ENCODE measurements around the gene BMP3. TPM values are rescaled to one million over a fixed set of nuclear protein-coding genes. Genes with fewer than 3 reads are reported as not detected.

Gene BMP3
- total and polyA plus RNA-seq, 2 of the 13 experiments (the other 11 are each of a cell fraction or from before 2014, with no cell fraction given), result not detected

DNA sequence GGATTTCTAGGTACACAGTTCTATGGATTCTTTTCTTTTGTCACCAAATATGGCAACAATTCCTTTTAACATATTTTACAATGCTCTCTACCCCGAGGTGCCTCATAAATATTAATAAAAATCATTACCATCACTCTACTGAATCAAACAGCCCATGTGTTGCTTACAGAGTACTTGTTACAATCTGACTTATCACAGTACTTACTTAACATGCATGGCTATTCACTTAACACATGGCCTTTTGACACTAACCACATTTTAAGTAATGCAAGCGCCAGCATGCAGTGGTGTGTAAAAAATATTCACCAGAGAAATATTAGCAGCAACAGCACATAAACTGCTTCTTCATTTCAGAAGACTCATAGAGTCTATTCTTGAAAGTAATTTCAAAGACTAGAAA is 64.9 kb downstream of the BMP3 start (continued):
- TF ChIP-seq RFX1 (IDR thresholded peaks at IDR 0.05), result no peak

DNA sequence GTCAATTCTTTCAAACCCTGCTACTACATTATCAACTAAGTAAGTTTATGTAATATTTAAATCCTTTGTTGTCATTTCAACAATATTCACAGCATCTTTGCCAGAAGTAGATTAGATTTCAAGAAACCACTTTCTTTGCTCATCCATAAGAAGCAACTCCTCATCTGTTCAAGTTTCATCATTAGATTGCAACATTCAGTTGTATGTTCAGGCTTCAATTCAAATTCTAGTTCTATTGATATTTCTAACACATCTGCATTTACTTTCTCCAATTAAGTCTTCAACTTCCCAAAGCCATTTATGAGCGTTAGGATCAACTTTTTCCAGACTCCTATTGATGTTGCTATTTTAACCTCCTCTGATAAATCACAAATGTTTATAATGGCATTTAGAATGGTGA is 66.1 kb downstream of the BMP3 start:
- intact Hi-C loops (cut with micrococcal nuclease; ENCODE audit: unreplicated experiment), result no loop called here
- DNase-seq (ENCODE audit: low spot score) (no peak), FAIRE-seq (no peak), ATAC-seq (no peak)
- no TSS peak for BruUV-seq (replicated peaks)
- no peaks in the 10 kb centered on the region for H4K20me1 ChIP-seq (ENCODE audit: insufficient read depth, low read length)
- ChIA-PET POLR2A (no interaction called here), CTCF (ENCODE audit: low intra/inter-chr PET ratio, low total read pairs) (no interaction called here)
- no peak overlapping the region for H3K4me3 ChIP-seq (replicated peaks in 1 of 3; ENCODE audit: insufficient read depth in 1 of 3, low read depth in 2 of 3, low read length in 3 of 3)
- no peaks in the 10 kb centered on the region for H3K79me2 ChIP-seq (ENCODE audit: insufficient read depth, low read length)
- no peaks in the 10 kb centered on the region for H3K4me1 ChIP-seq (ENCODE audit: insufficient read depth, low read length)
- H3K36me3 ChIP-seq (replicated peaks in 1 of 2; ENCODE audit: control insufficient read depth in 1 of 2, insufficient read depth in 2 of 2, low read length in 2 of 2), result no peaks in the 10 kb centered on the region
- no peak overlapping the region for H2AFZ ChIP-seq (ENCODE audit: low read length)
- no peaks in the 10 kb centered on the region for H3K27me3 ChIP-seq (ENCODE audit: control insufficient read depth in 1 of 2, insufficient read depth in 2 of 2, low read length in 2 of 2)
- H3K27ac ChIP-seq (ENCODE audit: extremely low read length, insufficient read depth, low read length), result no peak overlapping the region
- H3K4me2 ChIP-seq (ENCODE audit: low read depth, low read length), result no peak overlapping the region
- H3K9ac ChIP-seq (ENCODE audit: insufficient read depth, low read depth, low read length), result no peak overlapping the region
- in situ Hi-C loops (cut with HindIII; ENCODE audit: extremely low pct_ligation_motif_present, low pct_unique_long_range_greater_than_20kb), result no loop called here
- 0% methylated on average over 1 of the region's 1 CpG for WGBS (ENCODE audit: low lambda C conversion rate)
- H3K9me3 ChIP-seq (ENCODE audit: low read length), result no peaks in the 10 kb centered on the region
- TF ChIP-seq ZNF251 (CRISPR knock-in tag; IDR thresholded peaks at IDR 0.05) (no peak), ZSCAN30 (CRISPR knock-in tag; IDR thresholded peaks at IDR 0.05) (no peak), NFKBIZ (CRISPR knock-in tag; IDR thresholded peaks at IDR 0.05) (no peak), HNRNPL (IDR thresholded peaks at IDR 0.05; ENCODE audit: low read depth, low read length) (no peak), RXRA (CRISPR knock-in tag; IDR thresholded peaks at IDR 0.05) (no peak), ZZZ3 (CRISPR knock-in tag; IDR thresholded peaks at IDR 0.05; ENCODE audit: borderline replicate concordance) (no peak), MAZ (IDR thresholded peaks at IDR 0.05; ENCODE audit: borderline replicate concordance, low read depth, low read length) (no peak), MAZ (CRISPR knock-in tag; IDR thresholded peaks at IDR 0.05; ENCODE audit: low read depth) (no peak), ISL2 (CRISPR knock-in tag; IDR thresholded peaks at IDR 0.05) (no peak), ZSCAN29 (CRISPR knock-in tag; conservative IDR thresholded peaks at IDR 0.05) (no peak)
- TF ChIP-seq, protein P1, sequence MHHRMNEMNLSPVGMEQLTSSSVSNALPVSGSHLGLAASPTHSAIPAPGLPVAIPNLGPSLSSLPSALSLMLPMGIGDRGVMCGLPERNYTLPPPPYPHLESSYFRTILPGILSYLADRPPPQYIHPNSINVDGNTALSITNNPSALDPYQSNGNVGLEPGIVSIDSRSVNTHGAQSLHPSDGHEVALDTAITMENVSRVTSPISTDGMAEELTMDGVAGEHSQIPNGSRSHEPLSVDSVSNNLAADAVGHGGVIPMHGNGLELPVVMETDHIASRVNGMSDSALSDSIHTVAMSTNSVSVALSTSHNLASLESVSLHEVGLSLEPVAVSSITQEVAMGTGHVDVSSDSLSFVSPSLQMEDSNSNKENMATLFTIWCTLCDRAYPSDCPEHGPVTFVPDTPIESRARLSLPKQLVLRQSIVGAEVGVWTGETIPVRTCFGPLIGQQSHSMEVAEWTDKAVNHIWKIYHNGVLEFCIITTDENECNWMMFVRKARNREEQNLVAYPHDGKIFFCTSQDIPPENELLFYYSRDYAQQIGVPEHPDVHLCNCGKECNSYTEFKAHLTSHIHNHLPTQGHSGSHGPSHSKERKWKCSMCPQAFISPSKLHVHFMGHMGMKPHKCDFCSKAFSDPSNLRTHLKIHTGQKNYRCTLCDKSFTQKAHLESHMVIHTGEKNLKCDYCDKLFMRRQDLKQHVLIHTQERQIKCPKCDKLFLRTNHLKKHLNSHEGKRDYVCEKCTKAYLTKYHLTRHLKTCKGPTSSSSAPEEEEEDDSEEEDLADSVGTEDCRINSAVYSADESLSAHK (CRISPR knock-in tag; IDR thresholded peaks at IDR 0.05; ENCODE audit: borderline replicate concordance), result no peak
- TF ChIP-seq, protein P2, sequence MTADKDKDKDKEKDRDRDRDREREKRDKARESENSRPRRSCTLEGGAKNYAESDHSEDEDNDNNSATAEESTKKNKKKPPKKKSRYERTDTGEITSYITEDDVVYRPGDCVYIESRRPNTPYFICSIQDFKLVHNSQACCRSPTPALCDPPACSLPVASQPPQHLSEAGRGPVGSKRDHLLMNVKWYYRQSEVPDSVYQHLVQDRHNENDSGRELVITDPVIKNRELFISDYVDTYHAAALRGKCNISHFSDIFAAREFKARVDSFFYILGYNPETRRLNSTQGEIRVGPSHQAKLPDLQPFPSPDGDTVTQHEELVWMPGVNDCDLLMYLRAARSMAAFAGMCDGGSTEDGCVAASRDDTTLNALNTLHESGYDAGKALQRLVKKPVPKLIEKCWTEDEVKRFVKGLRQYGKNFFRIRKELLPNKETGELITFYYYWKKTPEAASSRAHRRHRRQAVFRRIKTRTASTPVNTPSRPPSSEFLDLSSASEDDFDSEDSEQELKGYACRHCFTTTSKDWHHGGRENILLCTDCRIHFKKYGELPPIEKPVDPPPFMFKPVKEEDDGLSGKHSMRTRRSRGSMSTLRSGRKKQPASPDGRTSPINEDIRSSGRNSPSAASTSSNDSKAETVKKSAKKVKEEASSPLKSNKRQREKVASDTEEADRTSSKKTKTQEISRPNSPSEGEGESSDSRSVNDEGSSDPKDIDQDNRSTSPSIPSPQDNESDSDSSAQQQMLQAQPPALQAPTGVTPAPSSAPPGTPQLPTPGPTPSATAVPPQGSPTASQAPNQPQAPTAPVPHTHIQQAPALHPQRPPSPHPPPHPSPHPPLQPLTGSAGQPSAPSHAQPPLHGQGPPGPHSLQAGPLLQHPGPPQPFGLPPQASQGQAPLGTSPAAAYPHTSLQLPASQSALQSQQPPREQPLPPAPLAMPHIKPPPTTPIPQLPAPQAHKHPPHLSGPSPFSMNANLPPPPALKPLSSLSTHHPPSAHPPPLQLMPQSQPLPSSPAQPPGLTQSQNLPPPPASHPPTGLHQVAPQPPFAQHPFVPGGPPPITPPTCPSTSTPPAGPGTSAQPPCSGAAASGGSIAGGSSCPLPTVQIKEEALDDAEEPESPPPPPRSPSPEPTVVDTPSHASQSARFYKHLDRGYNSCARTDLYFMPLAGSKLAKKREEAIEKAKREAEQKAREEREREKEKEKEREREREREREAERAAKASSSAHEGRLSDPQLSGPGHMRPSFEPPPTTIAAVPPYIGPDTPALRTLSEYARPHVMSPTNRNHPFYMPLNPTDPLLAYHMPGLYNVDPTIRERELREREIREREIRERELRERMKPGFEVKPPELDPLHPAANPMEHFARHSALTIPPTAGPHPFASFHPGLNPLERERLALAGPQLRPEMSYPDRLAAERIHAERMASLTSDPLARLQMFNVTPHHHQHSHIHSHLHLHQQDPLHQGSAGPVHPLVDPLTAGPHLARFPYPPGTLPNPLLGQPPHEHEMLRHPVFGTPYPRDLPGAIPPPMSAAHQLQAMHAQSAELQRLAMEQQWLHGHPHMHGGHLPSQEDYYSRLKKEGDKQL (CRISPR knock-in tag; IDR thresholded peaks at IDR 0.05; ENCODE audit: low read depth), result no peak
- TF ChIP-seq, protein P3, sequence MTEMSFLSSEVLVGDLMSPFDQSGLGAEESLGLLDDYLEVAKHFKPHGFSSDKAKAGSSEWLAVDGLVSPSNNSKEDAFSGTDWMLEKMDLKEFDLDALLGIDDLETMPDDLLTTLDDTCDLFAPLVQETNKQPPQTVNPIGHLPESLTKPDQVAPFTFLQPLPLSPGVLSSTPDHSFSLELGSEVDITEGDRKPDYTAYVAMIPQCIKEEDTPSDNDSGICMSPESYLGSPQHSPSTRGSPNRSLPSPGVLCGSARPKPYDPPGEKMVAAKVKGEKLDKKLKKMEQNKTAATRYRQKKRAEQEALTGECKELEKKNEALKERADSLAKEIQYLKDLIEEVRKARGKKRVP (CRISPR knock-in tag; IDR thresholded peaks at IDR 0.05), result no peak
- TF ChIP-seq, protein P4, sequence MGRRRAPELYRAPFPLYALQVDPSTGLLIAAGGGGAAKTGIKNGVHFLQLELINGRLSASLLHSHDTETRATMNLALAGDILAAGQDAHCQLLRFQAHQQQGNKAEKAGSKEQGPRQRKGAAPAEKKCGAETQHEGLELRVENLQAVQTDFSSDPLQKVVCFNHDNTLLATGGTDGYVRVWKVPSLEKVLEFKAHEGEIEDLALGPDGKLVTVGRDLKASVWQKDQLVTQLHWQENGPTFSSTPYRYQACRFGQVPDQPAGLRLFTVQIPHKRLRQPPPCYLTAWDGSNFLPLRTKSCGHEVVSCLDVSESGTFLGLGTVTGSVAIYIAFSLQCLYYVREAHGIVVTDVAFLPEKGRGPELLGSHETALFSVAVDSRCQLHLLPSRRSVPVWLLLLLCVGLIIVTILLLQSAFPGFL (CRISPR knock-in tag; IDR thresholded peaks at IDR 0.05), result no peak

All from HepG2 (cell line).